Caco-2 (cell line): ENCODE results near the gene ZNF319. TPM values are rescaled to one million over a fixed set of nuclear protein-coding genes. Genes with fewer than 3 reads are reported as not detected.

Source experiments
- BruUV-seq: library from RNA; stranded (reverse); fragments of 400-500 nt; replicated peaks from 2 replicates; lab custom pipeline; 2021; lab: Mats Ljungman, UMichigan
- CTCF ChIA-PET: fragments of 300-600 bp; sonication (Branson Sonifier 250); formaldehyde crosslinking; loops from one replicate; lab custom pipeline; 2022; ENCODE audit warnings: antibody characterized with exemption; lab: Charles Lee
- POLR2A ChIA-PET: fragments of 300-600 bp; sonication (Branson Sonifier 250); formaldehyde crosslinking; loops from one replicate; lab custom pipeline; 2022; ENCODE audit warnings: antibody characterized with exemption; lab: Charles Lee
- DNase-seq, 2 experiments: peaks; one replicate each; pipeline versions ENCODE4 v3.0.0 to v3.0.0-alpha.2; 2020 to 2022
- H3K27me3 ChIP-seq: replicated peaks from 2 replicates; pipeline ENCODE4 v1.6.0; 2011; ENCODE audit warnings: low read length; ENCODE audit not compliant: control insufficient read depth, insufficient read depth
- H3K36me3 ChIP-seq: 2 replicates; pipeline ENCODE4 v1.5.1; 2011; ENCODE audit warnings: low read length; ENCODE audit not compliant: control insufficient read depth, insufficient read depth
- H3K4me1 ChIP-seq: fragments of 250-450 bp; sonication (Bioruptor Pico); 2 replicates; pipeline ENCODE4 v1.5.1; 2020; ENCODE audit warnings: mild to moderate bottlenecking
- H3K4me3 ChIP-seq: 2 replicates; pipeline ENCODE4 v1.5.1; 2011; ENCODE audit warnings: low read depth, mild to moderate bottlenecking, control low read depth, low read length
- H3K9me3 ChIP-seq: fragments of 250-450 bp; sonication (Bioruptor Pico); 2 replicates; pipeline ENCODE4 v1.5.1; 2020; ENCODE audit warnings: mild to moderate bottlenecking, moderate library complexity
- H3K27ac Mint-ChIP-seq: one replicate; pipeline ENCODE4 v1.8.0; 2022; ENCODE audit warnings: mixed read lengths; ENCODE audit not compliant: unreplicated experiment
- H3K27me3 Mint-ChIP-seq: one replicate; pipeline ENCODE4 v1.8.0; 2022; ENCODE audit warnings: mixed read lengths; ENCODE audit not compliant: insufficient read depth, unreplicated experiment
- H3K36me3 Mint-ChIP-seq: one replicate; pipeline ENCODE4 v1.8.0; 2022; ENCODE audit warnings: mild to moderate bottlenecking, mixed read lengths; ENCODE audit not compliant: insufficient read depth, unreplicated experiment
- H3K4me1 Mint-ChIP-seq: one replicate; pipeline ENCODE4 v1.8.0; 2022; ENCODE audit warnings: low read depth, mixed read lengths; ENCODE audit not compliant: unreplicated experiment
- H3K4me3 Mint-ChIP-seq: one replicate; pipeline ENCODE4 v1.8.0; 2022; ENCODE audit warnings: mild to moderate bottlenecking, moderate library complexity, mixed read lengths; ENCODE audit not compliant: unreplicated experiment
- H3K9me3 Mint-ChIP-seq: one replicate; pipeline ENCODE4 v1.8.0; 2022; ENCODE audit warnings: mixed read lengths; ENCODE audit not compliant: unreplicated experiment
- intact Hi-C: fragments of 100-400 bp; cut with micrococcal nuclease; formaldehyde crosslinking; loops from one replicate; pipeline ENCODE4 v1.10.0; 2022; ENCODE audit not compliant: unreplicated experiment
- total RNA-seq: library from RNA; stranded (reverse); gene quantifications from 2 replicates; pipeline ENCODE4 v1.2.3, GENCODE V29; 2022
- TF ChIP-seq, protein P1 (sequence below), 2 experiments: fragments of 200-600 bp in 1 of 2; IDR thresholded peaks; 1 replicate in 1 of 2; 2 replicates in 1 of 2; pipeline versions ENCODE4 v1.5.1 to v1.8.0; 2011 to 2022; ENCODE audit warnings: antibody characterized with exemption in 1 of 2, control low read depth in 1 of 2, inconsistent platforms in 1 of 2, low read depth in 1 of 2, low read length in 1 of 2, mild to moderate bottlenecking in 1 of 2, moderate library complexity in 1 of 2; ENCODE audit not compliant: insufficient read depth in 1 of 2, severe bottlenecking in 1 of 2, unreplicated experiment in 1 of 2

The ZNF319 gene
- total RNA-seq, 1 experiment from 2014 or later: 16.3 TPM

- peaks cover 13% of the 10 kb centered on the region for H3K4me1 Mint-ChIP-seq
- BruUV-seq: TSS peak; percentile 21
These were observed 24.2 kb upstream of the ZNF319 start for GRCh38 chr16:58024486-58025350.

DNA sequence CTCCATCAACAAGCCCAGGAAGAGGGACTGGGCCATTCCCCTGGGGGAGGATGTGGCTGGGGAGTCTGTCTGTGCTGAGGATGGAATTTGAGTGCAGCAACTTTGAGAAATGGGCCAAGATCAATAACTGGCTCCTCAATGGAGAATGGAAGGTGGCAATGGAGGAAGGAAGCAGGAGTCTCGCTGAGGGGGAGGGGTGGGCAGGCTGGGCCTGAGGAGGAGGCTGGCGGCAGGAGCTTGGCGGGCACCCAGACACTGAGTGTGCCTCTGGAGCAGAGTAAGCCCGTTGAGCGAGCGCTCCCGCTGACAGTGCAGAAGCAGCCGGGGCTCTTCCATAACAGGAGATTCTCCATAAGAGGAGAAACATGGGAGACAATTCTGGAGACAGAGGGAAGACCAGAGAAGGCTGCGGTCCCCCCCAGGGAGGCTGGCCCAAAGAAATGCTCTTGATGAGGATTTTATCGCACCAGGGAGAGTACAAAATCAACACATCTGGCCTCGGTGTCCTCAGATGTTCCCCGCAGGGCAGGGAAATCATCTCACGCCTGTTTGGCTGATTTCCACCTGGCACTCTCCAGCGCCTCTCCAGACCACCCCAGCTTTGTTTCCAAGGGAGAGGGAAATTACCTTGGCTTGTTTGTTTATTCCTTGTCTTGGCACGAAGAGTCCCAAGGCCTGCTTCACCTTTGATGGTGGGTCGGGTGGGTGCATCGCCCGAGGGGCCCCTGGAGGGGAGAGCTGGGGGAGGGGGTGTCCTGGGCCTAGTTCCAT is 22.3 kb upstream of the ZNF319 start:
- H3K27me3 Mint-ChIP-seq: no peaks in the 10 kb centered on the region
- POLR2A ChIA-PET: interaction anchor here (2.2 kb wide), 1 partner anchor 107 kb away, joined by 59 read pairs; the partner anchor contains the start of gene CFAP20
- Histone ChIP-seq H3K27me3 (no peaks in the 10 kb centered on the region), H3K36me3 (no peaks in the 10 kb centered on the region), H3K4me1 (peaks cover 16% of the 10 kb centered on the region), H3K4me3 (no peak overlapping the region), H3K9me3 (no peaks in the 10 kb centered on the region)
- TF ChIP-seq, protein P1, sequence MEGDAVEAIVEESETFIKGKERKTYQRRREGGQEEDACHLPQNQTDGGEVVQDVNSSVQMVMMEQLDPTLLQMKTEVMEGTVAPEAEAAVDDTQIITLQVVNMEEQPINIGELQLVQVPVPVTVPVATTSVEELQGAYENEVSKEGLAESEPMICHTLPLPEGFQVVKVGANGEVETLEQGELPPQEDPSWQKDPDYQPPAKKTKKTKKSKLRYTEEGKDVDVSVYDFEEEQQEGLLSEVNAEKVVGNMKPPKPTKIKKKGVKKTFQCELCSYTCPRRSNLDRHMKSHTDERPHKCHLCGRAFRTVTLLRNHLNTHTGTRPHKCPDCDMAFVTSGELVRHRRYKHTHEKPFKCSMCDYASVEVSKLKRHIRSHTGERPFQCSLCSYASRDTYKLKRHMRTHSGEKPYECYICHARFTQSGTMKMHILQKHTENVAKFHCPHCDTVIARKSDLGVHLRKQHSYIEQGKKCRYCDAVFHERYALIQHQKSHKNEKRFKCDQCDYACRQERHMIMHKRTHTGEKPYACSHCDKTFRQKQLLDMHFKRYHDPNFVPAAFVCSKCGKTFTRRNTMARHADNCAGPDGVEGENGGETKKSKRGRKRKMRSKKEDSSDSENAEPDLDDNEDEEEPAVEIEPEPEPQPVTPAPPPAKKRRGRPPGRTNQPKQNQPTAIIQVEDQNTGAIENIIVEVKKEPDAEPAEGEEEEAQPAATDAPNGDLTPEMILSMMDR (IDR thresholded peaks at IDR 0.05; ENCODE audit: insufficient read depth in 1 of 2, low read depth in 1 of 2, low read length in 1 of 2, severe bottlenecking in 1 of 2, unreplicated experiment in 1 of 2): no peak
- peaks cover 12% of the 10 kb centered on the region for H3K36me3 Mint-ChIP-seq
- DNase-seq: no peak
- CTCF ChIA-PET: interaction anchor here (0.6 to 2.5 kb wide), 3 partner anchors 12 to 159 kb away, joined by 3 to 44 read pairs (median 4); no protein-coding TSS in a partner anchor
- no peaks in the 10 kb centered on the region for H3K9me3 Mint-ChIP-seq
- no peak overlapping the region for H3K4me3 Mint-ChIP-seq
- H3K4me1 Mint-ChIP-seq: peaks cover 7% of the 10 kb centered on the region
- H3K27ac Mint-ChIP-seq: peak overlapping the region; percentile 38
- BruUV-seq: no TSS peak
- intact Hi-C loops: loop anchor here (5.0 to 10.0 kb wide), 2 partner anchors 315 to 732 kb away; no protein-coding TSS in a partner anchor

More at GRCh38 chr16:58024486-58025350, 24.2 kb upstream of the ZNF319 start:
- DNase-seq: peak; percentile 97 to 98
- intact Hi-C loops: loop anchor here (1.0 to 10.0 kb wide), 6 partner anchors 23 to 730 kb away; partner anchors contain the start of genes CFAP20 and USB1
- H3K4me3 Mint-ChIP-seq: peak overlapping the region; percentile 81
- ChIA-PET POLR2A (interaction anchor here (0.5 to 2.2 kb wide), 28 partner anchors 10 to 700 kb away, joined by 3 to 59 read pairs (median 6); partner anchors contain the start of genes CFAP20, KATNB1 and USB1), CTCF (interaction anchor here (0.6 to 2.5 kb wide), 14 partner anchors 14 to 289 kb away, joined by 3 to 44 read pairs (median 4); partner anchors contain the start of genes CFAP20, USB1 and ZNF319)
- H3K4me3 ChIP-seq: peak overlapping the region; percentile 74
- TF ChIP-seq, protein P1 (IDR thresholded peaks at IDR 0.05; ENCODE audit: insufficient read depth in 1 of 2, low read depth in 1 of 2, low read length in 1 of 2, severe bottlenecking in 1 of 2, unreplicated experiment in 1 of 2): no peak
- no peaks in the 10 kb centered on the region for H3K9me3 Mint-ChIP-seq
- no peaks in the 10 kb centered on the region for H3K9me3 ChIP-seq
- peaks cover 16% of the 10 kb centered on the region for H3K4me1 ChIP-seq
- no peaks in the 10 kb centered on the region for H3K36me3 ChIP-seq
- H3K27me3 Mint-ChIP-seq: no peaks in the 10 kb centered on the region
- peaks cover 12% of the 10 kb centered on the region for H3K36me3 Mint-ChIP-seq
- H3K27ac Mint-ChIP-seq: peak overlapping the region; percentile 95
- H3K27me3 ChIP-seq: no peaks in the 10 kb centered on the region
